Aorta (tissue), 5 donors: Measurements from ENCODE around the gene HMOX2. TPM values are rescaled to one million over a fixed set of nuclear protein-coding genes. Genes with fewer than 3 reads are reported as not detected.

ENCODE experiments used
- ATAC-seq: fragments of 200-7000 bp; cut with Tn5 transposase; one replicate; pipeline ENCODE4 v1.9.1; 2022; ENCODE audit warnings: moderate library complexity; ENCODE audit not compliant: low FRiP score
- DNase-seq, 2 donors: peaks; one replicate each; pipeline ENCODE4 v3.0.0-alpha.2; 2020
- H3K27ac ChIP-seq, 2 donors: one replicate each; pipeline ENCODE4 v1.5.1; 2013; ENCODE audit warnings: low read length in 2 of 2, mild to moderate bottlenecking in 2 of 2, moderate library complexity in 2 of 2, control low read depth in 1 of 2, inconsistent platforms in 1 of 2, low read depth in 1 of 2
- H3K27me3 ChIP-seq, 2 donors: one replicate each; pipeline ENCODE4 v1.6.1; 2013; ENCODE audit warnings: control low read depth in 1 of 2, low read length in 1 of 2, mild to moderate bottlenecking in 1 of 2, moderate library complexity in 1 of 2; ENCODE audit not compliant: insufficient read depth in 2 of 2, control insufficient read depth in 1 of 2
- H3K36me3 ChIP-seq, 2 donors: one replicate each; pipeline ENCODE4 v1.6.1; 2013; ENCODE audit warnings: control low read depth in 1 of 2, low read length in 1 of 2, mild to moderate bottlenecking in 1 of 2; ENCODE audit not compliant: insufficient read depth in 2 of 2, control insufficient read depth in 1 of 2
- H3K4me1 ChIP-seq, 2 donors: one replicate each; pipeline ENCODE4 v1.6.1; 2013; ENCODE audit warnings: low read length in 2 of 2, control low read depth in 1 of 2, mild to moderate bottlenecking in 1 of 2, moderate library complexity in 1 of 2; ENCODE audit not compliant: insufficient read depth in 2 of 2, control insufficient read depth in 1 of 2
- H3K4me3 ChIP-seq, 2 donors: one replicate each; pipeline ENCODE4 v1.5.1; 2013; ENCODE audit warnings: low read length in 2 of 2, control low read depth in 1 of 2, mild to moderate bottlenecking in 1 of 2
- H3K9me3 ChIP-seq: one replicate; pipeline ENCODE4 v1.6.1; 2013; ENCODE audit warnings: mild to moderate bottlenecking, low read length; ENCODE audit not compliant: control insufficient read depth
- WGBS, 2 donors: extraction: QIAGEN DNeasy Blood & Tissue Kit; methylation state at CpG; one replicate each; pipeline ENCODE4 v1.1.7; 2013; 5-methylcytosine and 5-hydroxymethylcytosine counted together
- intact Hi-C, 2 donors: fragments of 100-400 bp; cut with DNase I; formaldehyde crosslinking; loops; one replicate each; pipeline versions ENCODE4 v1.14.2 to v1.15.0; 2022
- polyA plus RNA-seq, 2 donors: library from polyadenylated mRNA; stranded (reverse); fragments of 200-250 nt; gene quantifications; one replicate each; pipeline ENCODE4 v1.2.3, GENCODE V29; 2013
- total RNA-seq, 2 donors: library from RNA; stranded (reverse); fragmentation: NEBNext Ultra II Directional; extraction: Animal tissue kit (Norgen Biotek cat#: 25700); gene quantifications; one replicate each; pipeline ENCODE4 v1.2.1, GENCODE V29; 2021
- donor health status: healthy with polysubstance abuse.
- donor health status: Bipolar disorder and iron deficiency.
- donor health status: DM: no; HTN: no; CAD: no.
- donor health status: DM: no; HTN: no; CAD: no.
- donor health status: DM: yes; HTN: yes; CAD: no.

HMOX2 gene
- total and polyA plus RNA-seq, 4 donors, result 24.3 to 33.6 (median 26.8) TPM

DNA sequence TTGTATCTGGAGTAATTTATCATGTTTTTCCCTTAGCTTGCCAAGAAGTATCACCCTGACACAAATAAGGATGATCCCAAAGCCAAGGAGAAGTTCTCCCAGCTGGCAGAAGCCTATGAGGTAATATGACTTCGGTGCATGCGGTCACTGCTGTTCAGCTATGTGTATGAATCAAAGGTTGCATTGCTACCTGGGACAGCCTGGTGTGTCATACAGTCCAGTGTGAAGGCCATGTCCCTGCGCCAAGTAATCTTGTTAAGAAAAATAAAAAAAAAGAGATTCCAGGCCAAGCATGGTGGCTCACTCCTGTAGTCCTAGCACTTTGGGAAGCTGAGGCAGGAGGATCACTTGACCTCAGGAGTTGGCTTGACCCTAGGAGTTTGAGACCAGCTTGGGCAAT, 38.8 kb upstream of the HMOX2 start:
- 99 to 100% methylated on average over 3 of the region's 3 CpGs for WGBS, 2 donors
- no peak overlapping the region for H3K4me3 ChIP-seq
- no peak overlapping the region for H3K27ac ChIP-seq
- DNase-seq (no peak), ATAC-seq (no peak)
- no peaks in the 10 kb centered on the region for H3K4me1 ChIP-seq
- no peaks in the 10 kb centered on the region for H3K9me3 ChIP-seq
- intact Hi-C loops, result no loop called here
- no peaks in the 10 kb centered on the region for H3K27me3 ChIP-seq
- H3K36me3 ChIP-seq, result peaks cover 6 to 13% of the 10 kb centered on the region in 2 donors

GRCh38 chr16:4442371-4442770, 33.8 kb upstream of the HMOX2 start:
- no peak overlapping the region for H3K27ac ChIP-seq
- WGBS, 2 donors, result 90 to 91% methylated on average over 11 of the region's 11 CpGs
- DNase-seq (no peak), ATAC-seq (no peak)
- H3K9me3 ChIP-seq, result no peaks in the 10 kb centered on the region
- no peaks in the 10 kb centered on the region for H3K27me3 ChIP-seq
- peaks cover 3 to 23% of the 10 kb centered on the region in 2 donors for H3K36me3 ChIP-seq
- intact Hi-C loops, result no loop called here
- no peaks in the 10 kb centered on the region for H3K4me1 ChIP-seq
- no peak overlapping the region for H3K4me3 ChIP-seq

- WGBS, 2 donors, result 81 to 82% methylated on average over 5 of the region's 5 CpGs
- no peaks in the 10 kb centered on the region for H3K4me1 ChIP-seq
- no peak overlapping the region for H3K27ac ChIP-seq
- DNase-seq (no peak), ATAC-seq (no peak)
- no peaks in the 10 kb centered on the region for H3K9me3 ChIP-seq
- H3K27me3 ChIP-seq, result no peaks in the 10 kb centered on the region
- H3K4me3 ChIP-seq, result no peak overlapping the region
- intact Hi-C loops, result no loop called here
- H3K36me3 ChIP-seq, result peaks cover 0 to 23% of the 10 kb centered on the region in 2 donors
Measured at GRCh38 chr16:4443271-4443670, 32.9 kb upstream of the HMOX2 start.

GRCh38 chr16:4443986-4444385, 32.2 kb upstream of the HMOX2 start:
- ATAC-seq, result no peak
- WGBS, 2 donors, result 90% methylated on average over 4 of the region's 4 CpGs

DNA sequence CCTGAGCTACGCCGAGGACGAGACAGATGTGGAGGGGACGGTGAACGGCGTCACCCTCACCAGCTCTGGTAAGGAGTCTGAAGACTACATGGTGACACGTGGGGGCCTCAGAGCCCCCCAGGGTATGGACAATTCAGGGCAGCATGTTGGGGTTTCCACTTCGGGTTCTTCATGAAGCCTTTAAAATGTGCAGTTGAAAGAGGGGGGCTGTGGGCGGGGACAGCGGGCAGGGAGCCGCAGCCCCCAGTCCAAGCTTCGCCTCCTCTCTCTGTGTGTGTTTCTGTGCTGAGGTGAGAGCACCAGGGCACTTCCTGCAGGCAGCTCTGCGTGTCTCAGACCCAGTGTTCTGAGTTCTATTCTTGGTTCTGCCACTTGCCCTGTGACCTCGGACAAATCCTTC, 25.8 kb upstream of the HMOX2 start:
- intact Hi-C loops, result no loop called here
- Histone ChIP-seq H3K4me1 (no peaks in the 10 kb centered on the region), H3K27ac (no peak overlapping the region), H3K36me3 (peaks cover 3 to 10% of the 10 kb centered on the region in 2 donors), H3K9me3 (no peaks in the 10 kb centered on the region), H3K4me3 (no peak overlapping the region), H3K27me3 (no peaks in the 10 kb centered on the region)
- ATAC-seq, result no peak
- DNase-seq, result no peak
- 92 to 93% methylated on average over 14 of the region's 14 CpGs for WGBS, 2 donors

More at GRCh38 chr16:4443986-4444385, 32.2 kb upstream of the HMOX2 start:
- H3K27ac ChIP-seq, result no peak overlapping the region
- H3K36me3 ChIP-seq, result peaks cover 0 to 23% of the 10 kb centered on the region in 2 donors
- no peak for DNase-seq
- H3K9me3 ChIP-seq, result no peaks in the 10 kb centered on the region
- H3K4me1 ChIP-seq, result no peaks in the 10 kb centered on the region
- no peaks in the 10 kb centered on the region for H3K27me3 ChIP-seq
- intact Hi-C loops, result no loop called here
- no peak overlapping the region for H3K4me3 ChIP-seq

GRCh38 chr16:4450931-4451519, 25.2 kb upstream of the HMOX2 start:
- Histone ChIP-seq H3K36me3 (peaks cover 3 to 12% of the 10 kb centered on the region in 2 donors), H3K27me3 (no peaks in the 10 kb centered on the region), H3K9me3 (no peaks in the 10 kb centered on the region), H3K4me1 (no peaks in the 10 kb centered on the region), H3K27ac (no peak overlapping the region), H3K4me3 (no peak overlapping the region)
- intact Hi-C loops, result no loop called here
- no peak for DNase-seq
- ATAC-seq, result no peak
- WGBS, 2 donors, result 80 to 86% methylated on average over 14 of the region's 14 CpGs

- H3K36me3 ChIP-seq, result peaks cover 3 to 12% of the 10 kb centered on the region in 2 donors
Measured at GRCh38 chr16:4452674-4453073, 23.5 kb upstream of the HMOX2 start.

GRCh38 chr16:4454623-4455022, 21.6 kb upstream of the HMOX2 start:
- DNase-seq (no peak), ATAC-seq (no peak)
- H3K4me3 ChIP-seq, result no peak overlapping the region
- H3K4me1 ChIP-seq, result no peaks in the 10 kb centered on the region
- H3K9me3 ChIP-seq, result no peaks in the 10 kb centered on the region
- H3K27me3 ChIP-seq, result no peaks in the 10 kb centered on the region
- peaks cover 3 to 12% of the 10 kb centered on the region in 2 donors for H3K36me3 ChIP-seq
- intact Hi-C loops, result no loop called here
- H3K27ac ChIP-seq, result no peak overlapping the region
- 60 to 63% methylated on average over 9 of the region's 9 CpGs for WGBS, 2 donors

More at GRCh38 chr16:4452674-4453073, 23.5 kb upstream of the HMOX2 start:
- no peak overlapping the region for H3K27ac ChIP-seq
- no peaks in the 10 kb centered on the region for H3K27me3 ChIP-seq
- no peaks in the 10 kb centered on the region for H3K4me1 ChIP-seq
- ATAC-seq, result no peak
- no peak overlapping the region for H3K4me3 ChIP-seq
- no peaks in the 10 kb centered on the region for H3K9me3 ChIP-seq
- no peak for DNase-seq
- intact Hi-C loops, result no loop called here
- WGBS, 2 donors, result 93 to 97% methylated on average over 5 of the region's 5 CpGs

DNA sequence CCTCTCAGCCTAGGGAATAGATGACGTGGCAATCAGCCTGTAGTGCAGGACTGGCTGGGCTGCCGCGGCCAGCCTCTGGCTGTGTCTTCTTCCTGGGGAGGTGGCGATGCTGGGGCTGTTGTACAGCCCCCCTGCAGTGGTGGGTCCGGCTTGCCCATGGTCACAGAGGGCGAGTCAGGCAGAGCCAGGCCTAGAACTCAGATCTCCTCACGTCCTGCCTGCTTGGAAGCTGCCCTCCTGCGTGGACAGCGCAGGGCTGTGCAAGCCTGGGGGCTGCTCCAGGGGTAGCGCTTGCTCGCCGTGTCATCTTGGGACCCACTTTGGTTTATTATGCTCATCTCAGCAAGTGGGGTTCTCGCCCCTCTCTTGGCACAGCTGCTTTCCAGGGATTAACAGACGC, 21.1 kb upstream of the HMOX2 start:
- H3K27me3 ChIP-seq, result no peaks in the 10 kb centered on the region
- no peak overlapping the region for H3K4me3 ChIP-seq
- H3K9me3 ChIP-seq, result no peaks in the 10 kb centered on the region
- ATAC-seq, result no peak
- intact Hi-C loops, result no loop called here
- no peak overlapping the region for H3K27ac ChIP-seq
- no peaks in the 10 kb centered on the region for H3K4me1 ChIP-seq
- H3K36me3 ChIP-seq, result peaks cover 3 to 12% of the 10 kb centered on the region in 2 donors
- 90 to 93% methylated on average over 14 of the region's 14 CpGs for WGBS, 2 donors
- no peak for DNase-seq
